Cardiac fibroblast (primary cell): ENCODE results near the gene VAV1.
A peak's percentile ranks its signal among the peaks of the same experiment; 100 is the strongest.

Source experiments
- DNase-seq, 2 donors: peaks; one replicate each; pipeline versions ENCODE4 v3.0.0 to v3.0.0-alpha.2; 2010; ENCODE audit warnings: low read depth in 2 of 2
- H3K4me3 ChIP-seq, 2 donors: replicated peaks in 1 of 2; 1 replicate in 1 of 2; 2 replicates in 1 of 2; pipeline ENCODE4 v1.5.1; 2011; ENCODE audit warnings: low read depth in 2 of 2, low read length in 2 of 2, mild to moderate bottlenecking in 2 of 2, moderate library complexity in 1 of 2
- TF ChIP-seq, protein P1 (sequence below): IDR thresholded peaks from one replicate; pipeline ENCODE4 v1.5.1; 2011; ENCODE audit warnings: low read depth, mild to moderate bottlenecking, low read length, inconsistent platforms

VAV1 gene

GRCh38 chr19:6854758-6855157 lies 82.2 kb downstream of the VAV1 start:
- TF ChIP-seq, protein P1, sequence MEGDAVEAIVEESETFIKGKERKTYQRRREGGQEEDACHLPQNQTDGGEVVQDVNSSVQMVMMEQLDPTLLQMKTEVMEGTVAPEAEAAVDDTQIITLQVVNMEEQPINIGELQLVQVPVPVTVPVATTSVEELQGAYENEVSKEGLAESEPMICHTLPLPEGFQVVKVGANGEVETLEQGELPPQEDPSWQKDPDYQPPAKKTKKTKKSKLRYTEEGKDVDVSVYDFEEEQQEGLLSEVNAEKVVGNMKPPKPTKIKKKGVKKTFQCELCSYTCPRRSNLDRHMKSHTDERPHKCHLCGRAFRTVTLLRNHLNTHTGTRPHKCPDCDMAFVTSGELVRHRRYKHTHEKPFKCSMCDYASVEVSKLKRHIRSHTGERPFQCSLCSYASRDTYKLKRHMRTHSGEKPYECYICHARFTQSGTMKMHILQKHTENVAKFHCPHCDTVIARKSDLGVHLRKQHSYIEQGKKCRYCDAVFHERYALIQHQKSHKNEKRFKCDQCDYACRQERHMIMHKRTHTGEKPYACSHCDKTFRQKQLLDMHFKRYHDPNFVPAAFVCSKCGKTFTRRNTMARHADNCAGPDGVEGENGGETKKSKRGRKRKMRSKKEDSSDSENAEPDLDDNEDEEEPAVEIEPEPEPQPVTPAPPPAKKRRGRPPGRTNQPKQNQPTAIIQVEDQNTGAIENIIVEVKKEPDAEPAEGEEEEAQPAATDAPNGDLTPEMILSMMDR = no peak
- no peak for DNase-seq
- H3K4me3 ChIP-seq = no peak overlapping the region

- TF ChIP-seq, protein P1 = no peak
- DNase-seq = no peak
- H3K4me3 ChIP-seq = no peak overlapping the region
These were observed 84.4 kb downstream of the VAV1 start for GRCh38 chr19:6856749-6857372.

DNA sequence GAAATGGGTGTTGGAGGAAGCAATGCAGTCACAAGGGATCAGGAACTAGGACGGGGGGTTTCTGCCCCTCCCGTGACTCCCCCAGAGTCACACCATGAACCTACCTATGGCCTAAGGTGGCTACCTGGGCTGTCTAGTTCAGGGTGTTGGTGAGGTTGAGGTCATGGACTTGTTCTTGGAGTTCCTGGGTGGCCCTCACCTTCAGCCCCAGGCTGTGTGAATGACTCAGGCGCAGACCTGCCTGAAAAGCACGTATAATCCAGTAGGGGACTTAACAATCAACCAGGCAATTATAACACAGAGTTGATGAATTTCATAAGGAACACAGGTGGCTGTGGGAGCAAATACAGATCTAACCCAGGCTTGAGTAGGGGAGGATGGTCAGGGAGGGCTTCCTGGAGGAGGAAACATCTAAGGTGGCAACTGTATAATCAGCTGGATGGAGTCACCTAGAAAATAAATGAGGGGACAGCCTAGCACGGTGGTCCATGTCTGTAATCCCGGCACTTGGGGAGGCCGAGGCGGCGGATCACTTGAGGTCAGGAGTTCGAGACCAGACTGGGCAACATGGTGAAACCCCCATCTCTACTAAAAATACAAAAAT lies 89.3 kb downstream of the VAV1 start:
- DNase-seq = no peak
- H3K4me3 ChIP-seq = no peak overlapping the region
- TF ChIP-seq, protein P1 = no peak

DNA sequence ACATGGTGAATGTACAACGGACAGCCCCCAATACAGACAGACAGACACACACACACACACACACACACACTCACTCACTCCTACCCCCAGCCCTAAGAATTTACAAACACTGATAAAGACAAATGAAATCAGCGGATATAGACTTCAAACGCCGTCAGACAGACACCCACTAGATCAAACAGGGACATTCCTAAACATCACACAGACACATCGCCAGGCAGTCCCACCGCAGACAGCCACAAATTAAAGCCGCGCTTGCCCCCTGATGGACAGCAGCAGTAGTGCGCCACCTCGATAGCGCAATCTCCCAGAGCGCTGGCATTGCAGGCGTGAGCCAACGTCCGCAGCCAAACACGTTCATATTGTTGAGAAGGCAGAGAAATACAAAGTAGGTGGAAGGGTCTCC lies 90.2 kb downstream of the VAV1 start:
- peak; percentile 87 to 88 for DNase-seq
- TF ChIP-seq, protein P1 = peak; percentile 96
- peak overlapping the region in 1 of 2 donors; percentile 26 for H3K4me3 ChIP-seq

- DNase-seq = no peak
- TF ChIP-seq, protein P1 = no peak
- H3K4me3 ChIP-seq = no peak overlapping the region
These were observed 91.9 kb downstream of the VAV1 start for GRCh38 chr19:6864325-6864940.

GRCh38 chr19:6865849-6866248 lies 93.3 kb downstream of the VAV1 start:
- TF ChIP-seq, protein P1 = no peak
- DNase-seq = no peak
- H3K4me3 ChIP-seq = no peak overlapping the region
